Osteoblast (primary cell): Measurements from ENCODE around the gene PLSCR2. TPM values are rescaled to one million over a fixed set of nuclear protein-coding genes. Genes with fewer than 3 reads are reported as not detected.

Experiments
- DNase-seq: peaks from one replicate; pipeline ENCODE4 v3.0.0; 2011; ENCODE audit warnings: low spot score, mixed read lengths; ENCODE audit not compliant: insufficient read length; ENCODE audit errors: missing footprints
- H2AFZ ChIP-seq: 2 replicates; pipeline ENCODE4 v1.6.0; 2011; ENCODE audit warnings: mild to moderate bottlenecking, low read length
- H3K27ac ChIP-seq: 2 replicates; pipeline ENCODE4 v1.5.1; 2011; ENCODE audit warnings: mild to moderate bottlenecking, low read depth, low read length, moderate library complexity
- H3K27me3 ChIP-seq: 2 replicates; pipeline ENCODE4 v1.6.0; 2012; ENCODE audit warnings: mild to moderate bottlenecking, control low read depth, inconsistent platforms, low read length, moderate library complexity; ENCODE audit not compliant: insufficient read depth
- H3K36me3 ChIP-seq: 2 replicates; pipeline ENCODE4 v1.5.1; 2011; ENCODE audit warnings: mild to moderate bottlenecking, low read length, control low read depth, moderate library complexity; ENCODE audit not compliant: insufficient read depth
- H3K4me1 ChIP-seq: 2 replicates; pipeline ENCODE4 v1.5.1; 2011; ENCODE audit warnings: mild to moderate bottlenecking, low read length, control low read depth, moderate library complexity; ENCODE audit not compliant: insufficient read depth
- H3K4me2 ChIP-seq: 2 replicates; pipeline ENCODE4 v1.6.0; 2011; ENCODE audit warnings: mild to moderate bottlenecking, low read length; ENCODE audit not compliant: insufficient read depth
- H3K4me3 ChIP-seq: fragments of 200-600 bp; sonication (generic); 3 replicates; pipeline ENCODE4 v1.5.1; 2012; ENCODE audit warnings: mild to moderate bottlenecking, low read length, inconsistent platforms; ENCODE audit not compliant: insufficient read depth
- H3K79me2 ChIP-seq: 2 replicates; pipeline ENCODE4 v1.6.0; 2012; ENCODE audit warnings: mild to moderate bottlenecking, low read length, control low read depth, inconsistent platforms; ENCODE audit not compliant: insufficient read depth
- H3K9me3 ChIP-seq: 2 replicates; pipeline ENCODE4 v1.5.1; 2011; ENCODE audit warnings: low read depth, low read length, control low read depth
- H4K20me1 ChIP-seq: 2 replicates; pipeline ENCODE4 v1.6.0; 2012; ENCODE audit warnings: mild to moderate bottlenecking, low read length, control low read depth; ENCODE audit not compliant: insufficient read depth
- CTCF ChIP-seq: IDR thresholded peaks from 2 replicates; pipeline ENCODE4 v1.5.1; 2011; ENCODE audit warnings: mild to moderate bottlenecking, low read depth, low read length, moderate library complexity; ENCODE audit errors: extremely low read depth
- total RNA-seq: library from RNA; depleted of rRNA; stranded (reverse); fragments of >200 nt; gene quantifications from 2 replicates; pipeline ENCODE4 v1.2.3, GENCODE V29; 2012

The PLSCR2 gene
- total RNA-seq, 1 donor: not detected

GRCh38 chr3:146387566-146387965 lies 81.8 kb downstream of the PLSCR2 start:
- no peak for DNase-seq
- H3K4me2 ChIP-seq: no peak overlapping the region
- H3K4me1 ChIP-seq: peaks cover 10% of the 10 kb centered on the region
- H3K79me2 ChIP-seq: no peaks in the 10 kb centered on the region
- H3K27ac ChIP-seq: no peak overlapping the region
- no peaks in the 10 kb centered on the region for H4K20me1 ChIP-seq
- no peaks in the 10 kb centered on the region for H3K36me3 ChIP-seq
- H3K9me3 ChIP-seq: no peaks in the 10 kb centered on the region
- no peaks in the 10 kb centered on the region for H3K27me3 ChIP-seq
- no peak overlapping the region for H3K4me3 ChIP-seq
- TF ChIP-seq CTCF: no peak
- no peak overlapping the region for H2AFZ ChIP-seq

GRCh38 chr3:146386936-146387335 lies 82.4 kb downstream of the PLSCR2 start:
- no peak for TF ChIP-seq CTCF
- H3K9me3 ChIP-seq: no peaks in the 10 kb centered on the region
- no peaks in the 10 kb centered on the region for H3K27me3 ChIP-seq
- no peak overlapping the region for H2AFZ ChIP-seq
- H3K36me3 ChIP-seq: no peaks in the 10 kb centered on the region
- H3K27ac ChIP-seq: no peak overlapping the region
- H3K4me2 ChIP-seq: no peak overlapping the region
- no peak overlapping the region for H3K4me3 ChIP-seq
- H3K4me1 ChIP-seq: peaks cover 10% of the 10 kb centered on the region
- no peaks in the 10 kb centered on the region for H4K20me1 ChIP-seq
- H3K79me2 ChIP-seq: no peaks in the 10 kb centered on the region
- no peak for DNase-seq

GRCh38 chr3:146384786-146385185 lies 84.6 kb downstream of the PLSCR2 start:
- DNase-seq: no peak
- H3K9me3 ChIP-seq: no peaks in the 10 kb centered on the region
- H3K4me1 ChIP-seq: no peaks in the 10 kb centered on the region
- H3K27ac ChIP-seq: no peak overlapping the region
- no peaks in the 10 kb centered on the region for H3K79me2 ChIP-seq
- H2AFZ ChIP-seq: no peak overlapping the region
- H3K36me3 ChIP-seq: no peaks in the 10 kb centered on the region
- no peaks in the 10 kb centered on the region for H4K20me1 ChIP-seq
- no peak overlapping the region for H3K4me3 ChIP-seq
- no peaks in the 10 kb centered on the region for H3K27me3 ChIP-seq
- no peak overlapping the region for H3K4me2 ChIP-seq
- no peak for TF ChIP-seq CTCF

Other genes starting within 250 kb of the PLSCR2 start
- gene PLSCR4, start 218.5 kb downstream of the PLSCR2 start, total RNA-seq: 54.6 and 77.8 TPM in 2 replicates
- gene PLSCR1, start 75.0 kb upstream of the PLSCR2 start, total RNA-seq: 35.1 and 48.3 TPM in 2 replicates
- gene PLSCR5, start 135.8 kb upstream of the PLSCR2 start, total RNA-seq: not detected in 2 replicates